Astrocyte (in vitro differentiated cells and primary cell): Measurements from ENCODE around the gene GAGE12J. TPM values are rescaled to one million over a fixed set of nuclear protein-coding genes. Genes with fewer than 3 reads are reported as not detected.
A peak's percentile ranks its signal among the peaks of the same experiment; 100 is the strongest.

Experiments used
- DNase-seq: peaks from one replicate; pipeline ENCODE4 v3.0.0-alpha.2; 2010; ENCODE audit warnings: low read depth
- FAIRE-seq: peaks from 2 replicates; lab custom pipeline; 2011; peaks lifted over from hg19 to GRCh38; lab: Jason Lieb, UNC
- H2AFZ ChIP-seq: 2 replicates; pipeline ENCODE4 v1.6.0; 2012; ENCODE audit warnings: low read depth, low read length, inconsistent platforms
- H3K27ac ChIP-seq: 2 replicates; pipeline ENCODE4 v1.5.1; 2011; ENCODE audit warnings: low read depth, low read length, inconsistent platforms
- H3K27me3 ChIP-seq: 2 replicates; pipeline ENCODE4 v1.6.0; 2011; ENCODE audit warnings: low read length, inconsistent platforms; ENCODE audit not compliant: insufficient read depth
- H3K36me3 ChIP-seq: 2 replicates; pipeline ENCODE4 v1.5.1; 2011; ENCODE audit warnings: low read length, inconsistent platforms; ENCODE audit not compliant: insufficient read depth
- H3K4me1 ChIP-seq: 2 replicates; pipeline ENCODE4 v1.5.1; 2011; ENCODE audit warnings: low read length, inconsistent platforms; ENCODE audit not compliant: insufficient read depth
- H3K4me2 ChIP-seq: 2 replicates; pipeline ENCODE4 v1.6.0; 2012; ENCODE audit warnings: low read length, inconsistent platforms
- H3K4me3 ChIP-seq: 2 replicates; pipeline ENCODE4 v1.5.1; 2011; ENCODE audit warnings: low read depth, mild to moderate bottlenecking, low read length, inconsistent platforms; ENCODE audit not compliant: insufficient read depth
- H3K79me2 ChIP-seq: 2 replicates; pipeline ENCODE4 v1.6.0; 2012; ENCODE audit warnings: mild to moderate bottlenecking, low read length, inconsistent platforms; ENCODE audit not compliant: insufficient read depth
- H3K9ac ChIP-seq: 2 replicates; pipeline ENCODE4 v1.6.0; 2012; ENCODE audit warnings: mild to moderate bottlenecking, low read length, inconsistent platforms
- H3K9me3 ChIP-seq: 2 replicates; pipeline ENCODE4 v1.5.1; 2012; ENCODE audit warnings: low read depth, mild to moderate bottlenecking, low read length, inconsistent platforms; ENCODE audit not compliant: insufficient read depth
- H4K20me1 ChIP-seq: 2 replicates; pipeline ENCODE4 v1.6.0; 2012; ENCODE audit warnings: low read length, inconsistent platforms; ENCODE audit not compliant: insufficient read depth
- H3K27ac Mint-ChIP-seq: one replicate; pipeline ENCODE4 v1.8.0; 2021; ENCODE audit warnings: mild to moderate bottlenecking, mixed read lengths; ENCODE audit not compliant: unreplicated experiment
- H3K27me3 Mint-ChIP-seq: one replicate; pipeline ENCODE4 v1.8.0; 2021; ENCODE audit warnings: low read depth, mixed read lengths; ENCODE audit not compliant: unreplicated experiment
- H3K36me3 Mint-ChIP-seq: one replicate; pipeline ENCODE4 v1.8.0; 2021; ENCODE audit warnings: low read depth, mixed read lengths; ENCODE audit not compliant: unreplicated experiment
- H3K4me1 Mint-ChIP-seq: one replicate; pipeline ENCODE4 v1.8.0; 2021; ENCODE audit warnings: low read depth, mixed read lengths; ENCODE audit not compliant: unreplicated experiment
- H3K4me3 Mint-ChIP-seq: one replicate; pipeline ENCODE4 v1.8.0; 2021; ENCODE audit warnings: mild to moderate bottlenecking, moderate library complexity, mixed read lengths; ENCODE audit not compliant: unreplicated experiment
- H3K9me3 Mint-ChIP-seq: one replicate; pipeline ENCODE4 v1.8.0; 2021; ENCODE audit warnings: mild to moderate bottlenecking, mixed read lengths; ENCODE audit not compliant: unreplicated experiment
- CTCF ChIP-seq: IDR thresholded peaks from 2 replicates; pipeline ENCODE4 v1.5.1; 2011; ENCODE audit warnings: low read depth, mild to moderate bottlenecking, inconsistent platforms, low read length, moderate library complexity; ENCODE audit not compliant: insufficient read depth
- EZH2 ChIP-seq: IDR thresholded peaks from 2 replicates; pipeline ENCODE4 v1.6.1; 2012; ENCODE audit warnings: mild to moderate bottlenecking, low read length, inconsistent platforms; ENCODE audit not compliant: insufficient read depth
- total RNA-seq: library from RNA; stranded (reverse); gene quantifications from 2 replicates; pipeline ENCODE4 v1.2.1, GENCODE V29; 2021

GAGE12J gene
- total RNA-seq, 1 donor from 2014 or later: not detected

- H4K20me1 ChIP-seq: peaks cover 24% of the 10 kb centered on the region
- H3K4me3 Mint-ChIP-seq: no peak overlapping the region
- FAIRE-seq (no peak), DNase-seq (no peak)
- H3K36me3 Mint-ChIP-seq: no peaks in the 10 kb centered on the region
- H3K27ac ChIP-seq: no peak overlapping the region
- H3K79me2 ChIP-seq: peaks cover 4% of the 10 kb centered on the region
- no peak overlapping the region for H3K4me2 ChIP-seq
- no peaks in the 10 kb centered on the region for H3K9me3 ChIP-seq
- H3K4me1 ChIP-seq: no peaks in the 10 kb centered on the region
- H3K27me3 ChIP-seq: no peaks in the 10 kb centered on the region
- TF ChIP-seq EZH2 (no peak), CTCF (no peak)
- H3K4me3 ChIP-seq: no peak overlapping the region
- no peak overlapping the region for H3K9ac ChIP-seq
- no peaks in the 10 kb centered on the region for H3K27me3 Mint-ChIP-seq
- peaks cover 12% of the 10 kb centered on the region for H3K4me1 Mint-ChIP-seq
- no peak overlapping the region for H2AFZ ChIP-seq
- no peaks in the 10 kb centered on the region for H3K9me3 Mint-ChIP-seq
- H3K36me3 ChIP-seq: no peaks in the 10 kb centered on the region
- H3K27ac Mint-ChIP-seq: no peak overlapping the region
Measured at GRCh38 chrX:49278081-49278480, 43.8 kb upstream of the GAGE12J start.

- FAIRE-seq: peak; percentile 70
- no peaks in the 10 kb centered on the region for H3K36me3 ChIP-seq
- peak overlapping the region; percentile 50 for H3K4me2 ChIP-seq
- peak; percentile 8 for DNase-seq
- no peak for TF ChIP-seq EZH2
- TF ChIP-seq CTCF: no peak
- no peaks in the 10 kb centered on the region for H3K36me3 Mint-ChIP-seq
- no peak overlapping the region for H3K4me3 Mint-ChIP-seq
- H3K4me3 ChIP-seq: no peak overlapping the region
- H2AFZ ChIP-seq: no peak overlapping the region
- no peaks in the 10 kb centered on the region for H3K27me3 ChIP-seq
- peaks cover 7% of the 10 kb centered on the region for H3K4me1 Mint-ChIP-seq
- no peaks in the 10 kb centered on the region for H4K20me1 ChIP-seq
- no peaks in the 10 kb centered on the region for H3K4me1 ChIP-seq
- H3K27me3 Mint-ChIP-seq: no peaks in the 10 kb centered on the region
- no peaks in the 10 kb centered on the region for H3K9me3 ChIP-seq
- no peaks in the 10 kb centered on the region for H3K79me2 ChIP-seq
- H3K27ac Mint-ChIP-seq: no peak overlapping the region
- H3K9ac ChIP-seq: no peak overlapping the region
- no peak overlapping the region for H3K27ac ChIP-seq
- H3K9me3 Mint-ChIP-seq: no peaks in the 10 kb centered on the region
Measured at GRCh38 chrX:49282647-49283011, 39.2 kb upstream of the GAGE12J start.

DNA sequence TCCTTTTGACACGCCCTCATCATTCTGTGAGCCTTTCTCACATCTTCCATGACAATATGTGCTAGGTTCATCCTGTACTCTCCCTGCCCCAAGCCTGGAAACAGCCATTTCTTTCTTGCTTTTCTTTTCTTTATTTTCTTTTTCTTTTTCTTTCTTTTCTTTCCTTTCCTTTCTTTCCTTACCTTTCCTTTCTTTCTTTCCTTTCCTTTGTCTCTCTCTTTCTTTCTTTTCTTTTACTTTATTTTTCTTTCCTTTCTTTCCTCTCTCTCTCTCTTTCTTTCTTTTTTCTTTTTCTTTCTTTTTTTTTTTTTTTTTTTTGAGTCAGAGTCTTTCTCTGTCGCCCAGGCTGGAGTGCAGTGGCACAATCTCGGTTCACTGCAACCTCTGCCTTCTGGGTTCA lies 37.6 kb upstream of the GAGE12J start:
- no peak overlapping the region for H3K4me2 ChIP-seq
- Mint-ChIP-seq H3K36me3 (no peaks in the 10 kb centered on the region), H3K27me3 (no peaks in the 10 kb centered on the region), H3K4me1 (peaks cover 6% of the 10 kb centered on the region), H3K4me3 (no peak overlapping the region), H3K27ac (no peak overlapping the region), H3K9me3 (no peaks in the 10 kb centered on the region)
- H3K9ac ChIP-seq: no peak overlapping the region
- no peaks in the 10 kb centered on the region for H3K36me3 ChIP-seq
- DNase-seq: no peak
- H3K4me3 ChIP-seq: no peak overlapping the region
- H3K9me3 ChIP-seq: no peaks in the 10 kb centered on the region
- H3K79me2 ChIP-seq: no peaks in the 10 kb centered on the region
- FAIRE-seq: no peak
- H2AFZ ChIP-seq: no peak overlapping the region
- H4K20me1 ChIP-seq: no peaks in the 10 kb centered on the region
- no peaks in the 10 kb centered on the region for H3K27me3 ChIP-seq
- H3K27ac ChIP-seq: no peak overlapping the region
- TF ChIP-seq CTCF (no peak), EZH2 (no peak)
- H3K4me1 ChIP-seq: no peaks in the 10 kb centered on the region
